ENCODE measurements around the gene ACBD7.

ACBD7 gene

GRCh38 chr10:15084502-15084922 is 4.1 kb downstream of the ACBD7 start:
- Histone ChIP-seq H3K4me1 (ENCODE audit: insufficient read depth, low read length) (peaks cover 18% of the 10 kb centered on the region), H3K4me3 (ENCODE audit: low read depth in 1 of 2, low read length in 2 of 2) (no peak overlapping the region), H3K9ac (ENCODE audit: low read depth, low read length) (no peak overlapping the region), H2AFZ (ENCODE audit: low read depth, low read length) (no peak overlapping the region), H3K9me3 (ENCODE audit: insufficient read depth, low read length, severe bottlenecking) (no peaks in the 10 kb centered on the region), H3K27ac (ENCODE audit: low read length) (no peak overlapping the region), H3K4me2 (ENCODE audit: insufficient read depth, low read length) (no peak overlapping the region), H3K79me2 (ENCODE audit: insufficient read depth, low read length) (peaks cover 13% of the 10 kb centered on the region), H4K20me1 (ENCODE audit: insufficient read depth, low read length) (0 out of 2 replicates have a peak, but pooled peaks cover 3% of the 10 kb centered on the region), H3K27me3 (ENCODE audit: insufficient read depth, low read length, poor library complexity) (no peaks in the 10 kb centered on the region), H3K36me3 (ENCODE audit: insufficient read depth, low read length) (no peaks in the 10 kb centered on the region; the same call in 1 of the 2 replicates)
- TF ChIP-seq, protein P1, sequence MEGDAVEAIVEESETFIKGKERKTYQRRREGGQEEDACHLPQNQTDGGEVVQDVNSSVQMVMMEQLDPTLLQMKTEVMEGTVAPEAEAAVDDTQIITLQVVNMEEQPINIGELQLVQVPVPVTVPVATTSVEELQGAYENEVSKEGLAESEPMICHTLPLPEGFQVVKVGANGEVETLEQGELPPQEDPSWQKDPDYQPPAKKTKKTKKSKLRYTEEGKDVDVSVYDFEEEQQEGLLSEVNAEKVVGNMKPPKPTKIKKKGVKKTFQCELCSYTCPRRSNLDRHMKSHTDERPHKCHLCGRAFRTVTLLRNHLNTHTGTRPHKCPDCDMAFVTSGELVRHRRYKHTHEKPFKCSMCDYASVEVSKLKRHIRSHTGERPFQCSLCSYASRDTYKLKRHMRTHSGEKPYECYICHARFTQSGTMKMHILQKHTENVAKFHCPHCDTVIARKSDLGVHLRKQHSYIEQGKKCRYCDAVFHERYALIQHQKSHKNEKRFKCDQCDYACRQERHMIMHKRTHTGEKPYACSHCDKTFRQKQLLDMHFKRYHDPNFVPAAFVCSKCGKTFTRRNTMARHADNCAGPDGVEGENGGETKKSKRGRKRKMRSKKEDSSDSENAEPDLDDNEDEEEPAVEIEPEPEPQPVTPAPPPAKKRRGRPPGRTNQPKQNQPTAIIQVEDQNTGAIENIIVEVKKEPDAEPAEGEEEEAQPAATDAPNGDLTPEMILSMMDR (IDR thresholded peaks at IDR 0.05; ENCODE audit: borderline replicate concordance, extremely low read depth, low read length, poor library complexity, severe bottlenecking), result no peak
- no peak for TF ChIP-seq EZH2 (IDR thresholded peaks at IDR 0.05; ENCODE audit: borderline replicate concordance, low read depth, low read length, severe bottlenecking)
- ATAC-seq (ENCODE audit: insufficient read depth, low read depth) (no peak), DNase-seq (no peak)

GRCh38 chr10:15083674-15084501 is 4.7 kb downstream of the ACBD7 start:
- Histone ChIP-seq H3K9me3 (ENCODE audit: insufficient read depth, low read length, severe bottlenecking) (no peaks in the 10 kb centered on the region), H3K4me2 (ENCODE audit: insufficient read depth, low read length) (no peak overlapping the region), H3K4me1 (ENCODE audit: insufficient read depth, low read length) (peaks cover 15% of the 10 kb centered on the region), H3K36me3 (ENCODE audit: insufficient read depth, low read length) (no peaks in the 10 kb centered on the region; the same call in 1 of the 2 replicates), H4K20me1 (ENCODE audit: insufficient read depth, low read length) (0 out of 2 replicates have a peak, but pooled peaks cover 3% of the 10 kb centered on the region), H3K27ac (ENCODE audit: low read length) (no peak overlapping the region), H3K4me3 (ENCODE audit: low read depth in 1 of 2, low read length in 2 of 2) (no peak overlapping the region), H3K27me3 (ENCODE audit: insufficient read depth, low read length, poor library complexity) (no peaks in the 10 kb centered on the region), H2AFZ (ENCODE audit: low read depth, low read length) (no peak overlapping the region), H3K9ac (ENCODE audit: low read depth, low read length) (no peak overlapping the region), H3K79me2 (ENCODE audit: insufficient read depth, low read length) (peaks cover 13% of the 10 kb centered on the region)
- DNase-seq (no peak), ATAC-seq (ENCODE audit: insufficient read depth, low read depth) (no peak)
- no peak for TF ChIP-seq EZH2 (IDR thresholded peaks at IDR 0.05; ENCODE audit: borderline replicate concordance, low read depth, low read length, severe bottlenecking)
- TF ChIP-seq, protein P1 (IDR thresholded peaks at IDR 0.05; ENCODE audit: borderline replicate concordance, extremely low read depth, low read length, poor library complexity, severe bottlenecking), result no peak

GRCh38 chr10:15075421-15075820 is 13.2 kb downstream of the ACBD7 start:
- Histone ChIP-seq H3K4me1 (ENCODE audit: insufficient read depth, low read length) (no peaks in the 10 kb centered on the region), H2AFZ (ENCODE audit: low read depth, low read length) (no peak overlapping the region), H3K4me3 (ENCODE audit: low read depth in 1 of 2, low read length in 2 of 2) (no peak overlapping the region), H4K20me1 (ENCODE audit: insufficient read depth, low read length) (no peaks in the 10 kb centered on the region), H3K9me3 (ENCODE audit: insufficient read depth, low read length, severe bottlenecking) (no peaks in the 10 kb centered on the region), H3K4me2 (ENCODE audit: insufficient read depth, low read length) (no peak overlapping the region), H3K9ac (ENCODE audit: low read depth, low read length) (no peak overlapping the region), H3K27me3 (ENCODE audit: insufficient read depth, low read length, poor library complexity) (no peaks in the 10 kb centered on the region), H3K79me2 (ENCODE audit: insufficient read depth, low read length) (no peaks in the 10 kb centered on the region), H3K27ac (ENCODE audit: low read length) (no peak overlapping the region), H3K36me3 (ENCODE audit: insufficient read depth, low read length) (peaks cover 15% of the 10 kb centered on the region; the same call in 1 of the 2 replicates)
- TF ChIP-seq, protein P1 (IDR thresholded peaks at IDR 0.05; ENCODE audit: borderline replicate concordance, extremely low read depth, low read length, poor library complexity, severe bottlenecking), result no peak
- no peak for TF ChIP-seq EZH2 (IDR thresholded peaks at IDR 0.05; ENCODE audit: borderline replicate concordance, low read depth, low read length, severe bottlenecking)
- ATAC-seq (ENCODE audit: insufficient read depth, low read depth), result no peak
- DNase-seq, result no peak

Data from DND-41 (cell line).